ENCODE results near the gene MAST2.
"Not testable (repeated sequence)": the region's sequence is repeated elsewhere in the genome, so short reads cannot be mapped to it uniquely, and the experiment has no call there.

Gene MAST2

DNA sequence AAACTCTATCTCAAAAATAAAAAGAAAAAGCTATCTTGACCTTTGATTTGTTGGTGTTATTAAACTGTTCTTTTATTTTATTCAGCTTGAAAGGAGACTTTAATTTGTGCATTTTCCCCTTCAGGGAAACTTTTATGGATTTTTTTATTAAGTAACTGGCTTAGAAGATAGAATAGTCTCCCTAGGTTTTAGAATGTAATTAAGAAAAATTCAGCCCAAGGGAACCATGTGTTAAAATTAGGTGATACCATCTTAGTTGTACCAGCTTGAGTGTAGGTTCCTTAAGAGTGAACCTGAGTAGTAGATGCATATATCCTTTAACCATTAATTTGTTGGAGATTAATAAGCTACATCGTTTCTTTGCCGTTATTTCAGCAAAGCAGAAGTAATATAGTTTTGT is 11.4 kb downstream of the MAST2 start:
- no peak for DNase-seq (ENCODE audit: low spot score)

DNA sequence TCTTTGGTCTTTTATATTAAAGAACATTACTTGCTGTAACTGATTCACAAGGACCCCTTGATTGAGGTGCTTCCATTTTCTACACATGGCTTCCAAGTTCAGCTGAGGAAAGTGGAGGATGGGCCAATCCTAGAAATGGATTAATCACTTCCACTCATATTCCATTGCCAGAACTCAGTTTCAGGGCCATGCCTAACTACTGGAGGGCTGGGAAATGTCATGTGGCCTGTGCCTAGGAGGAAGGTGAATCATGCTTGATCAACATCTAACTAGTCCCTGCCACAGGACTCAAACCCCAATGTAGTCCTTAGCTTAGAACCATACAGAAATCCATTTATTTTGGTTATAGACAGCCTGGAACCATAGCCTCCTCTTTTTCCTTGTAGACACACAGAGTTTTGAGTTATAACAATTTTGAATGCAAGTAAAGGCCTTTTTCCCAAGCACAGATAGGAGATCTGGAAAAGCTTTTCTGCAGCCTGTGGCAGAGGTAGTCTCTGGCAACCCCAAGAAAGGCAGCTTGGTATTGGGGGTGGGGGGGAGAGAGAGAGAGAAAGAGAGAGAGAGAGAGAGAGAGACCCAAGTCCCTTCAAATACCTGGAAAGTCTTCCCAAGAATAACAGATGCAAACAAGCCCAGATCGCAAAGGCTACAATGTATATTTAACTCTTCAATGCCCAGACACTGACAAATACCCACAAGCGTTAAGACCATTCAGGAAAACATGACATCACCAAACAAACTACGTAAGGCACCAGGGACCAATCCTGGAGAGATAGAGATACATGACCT is 12.5 kb downstream of the MAST2 start:
- no peak for DNase-seq (ENCODE audit: low spot score)

DNA sequence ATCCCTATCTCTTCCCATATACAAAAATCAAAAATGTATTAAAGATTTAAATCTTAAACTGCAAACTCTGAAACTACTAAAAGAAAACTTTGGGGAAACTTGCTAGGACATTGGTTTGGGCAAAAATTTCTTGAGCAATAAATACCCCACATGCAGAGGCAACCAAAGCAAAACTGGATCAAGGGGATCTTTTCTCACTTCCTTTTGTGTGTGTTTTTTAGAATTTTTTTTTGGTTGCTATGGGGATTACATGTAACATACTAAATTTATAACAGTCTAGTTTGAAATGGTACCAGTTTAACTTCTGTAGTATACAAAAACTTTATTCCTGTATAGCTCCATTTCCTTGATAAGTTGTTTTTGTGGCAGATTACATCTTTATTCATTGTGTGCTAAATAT is 16.8 kb downstream of the MAST2 start:
- DNase-seq (ENCODE audit: low spot score), result no peak

DNA sequence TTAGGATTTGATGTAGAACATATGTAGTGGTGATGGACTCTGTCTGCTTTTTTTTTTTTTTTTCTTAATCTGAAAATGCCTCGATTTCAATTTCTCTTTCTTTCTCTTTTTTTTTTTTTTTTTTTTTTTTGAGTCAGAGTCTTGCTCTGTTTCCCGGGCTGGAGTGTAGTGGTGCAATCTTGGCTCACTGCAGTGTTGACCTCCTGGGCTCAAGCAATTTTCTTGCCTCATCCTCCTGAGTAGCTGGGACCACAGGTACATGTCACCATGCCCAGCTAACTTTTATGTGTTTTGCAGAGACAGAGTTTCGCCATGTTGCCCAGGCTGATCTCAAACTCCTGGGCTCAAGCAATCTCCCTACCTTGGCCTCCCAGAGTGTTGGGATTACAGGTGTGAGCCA is 17.4 kb downstream of the MAST2 start:
- no peak for DNase-seq (ENCODE audit: low spot score)

DNA sequence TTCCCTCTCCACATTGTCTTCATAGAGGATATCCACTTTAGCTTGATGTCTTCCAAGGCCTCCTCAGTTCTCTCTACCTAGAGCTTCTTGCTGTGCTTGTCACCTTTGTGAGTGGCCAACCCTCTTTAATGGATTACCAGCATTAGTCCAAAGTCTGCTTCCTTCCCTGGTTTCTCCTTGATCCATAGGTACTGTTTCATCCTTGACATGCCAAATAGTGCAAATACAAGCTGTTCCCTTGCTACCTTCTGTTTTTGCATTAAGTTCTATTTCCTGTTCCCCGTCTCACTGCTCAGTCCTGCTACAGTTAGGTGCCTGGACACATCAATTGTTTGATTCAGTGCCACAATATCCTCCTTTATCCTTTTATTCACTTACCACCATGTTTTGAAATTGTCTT is 19.2 kb downstream of the MAST2 start:
- DNase-seq (ENCODE audit: low spot score), result no peak

DNA sequence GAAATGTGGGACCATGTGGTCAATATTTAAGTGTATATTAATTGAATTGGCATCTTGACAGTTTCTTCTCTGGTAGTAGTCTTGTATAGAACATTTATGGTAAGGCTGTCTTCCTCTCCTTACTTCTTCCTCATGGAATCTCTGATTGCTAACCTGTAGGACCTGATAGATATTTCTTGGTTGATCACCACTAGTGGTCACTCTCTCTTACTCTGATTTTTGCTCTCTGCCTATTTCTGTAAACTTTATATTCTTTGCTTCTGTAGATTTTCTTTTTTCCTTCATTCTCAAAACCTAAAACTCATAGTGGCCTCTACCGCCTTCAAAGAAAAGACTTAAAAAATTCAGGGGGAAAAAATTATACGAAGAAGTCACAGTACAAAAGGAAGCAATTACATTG is 21.2 kb downstream of the MAST2 start:
- no peak for DNase-seq (ENCODE audit: low spot score)

DNA sequence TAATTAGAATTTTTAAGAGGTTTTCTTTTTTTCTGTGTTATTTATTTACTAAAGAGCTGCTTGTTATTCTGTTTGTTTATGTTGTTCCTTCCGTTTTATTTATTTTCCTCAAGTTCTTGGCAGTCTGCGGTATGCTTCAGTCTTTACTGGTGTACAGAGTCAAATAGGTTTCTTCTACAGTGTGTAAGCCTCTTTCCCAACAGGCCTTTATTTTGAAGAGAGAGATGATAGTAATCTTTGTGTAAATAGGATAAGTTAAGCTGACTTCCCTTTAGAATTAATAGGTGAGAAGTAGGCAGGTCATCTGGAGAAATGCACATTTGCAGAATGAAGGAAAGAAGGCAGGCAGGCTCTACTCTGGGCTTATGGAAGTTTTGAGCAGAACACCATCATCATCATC is 23.8 kb downstream of the MAST2 start:
- no peak for DNase-seq (ENCODE audit: low spot score)

DNA sequence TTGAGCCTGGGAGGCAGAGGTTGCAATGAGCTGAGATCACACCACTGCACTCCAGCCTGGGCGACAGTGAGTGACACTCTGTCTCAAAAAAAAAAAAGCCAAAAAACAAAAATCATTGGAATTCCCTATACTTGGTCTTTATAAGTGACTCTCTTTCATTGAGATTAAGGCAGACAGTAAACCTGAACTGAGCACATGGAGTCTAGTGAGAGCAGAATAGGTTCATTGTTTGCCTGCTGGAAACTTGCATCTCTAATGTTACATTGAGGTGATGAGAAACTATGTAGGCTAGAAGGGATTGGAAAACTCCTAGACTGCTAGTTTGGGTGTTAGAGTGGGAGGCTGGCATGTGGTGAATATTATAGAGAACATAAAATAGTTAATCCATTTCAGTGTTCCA is 25.4 kb downstream of the MAST2 start:
- DNase-seq (ENCODE audit: low spot score), result no peak

DNA sequence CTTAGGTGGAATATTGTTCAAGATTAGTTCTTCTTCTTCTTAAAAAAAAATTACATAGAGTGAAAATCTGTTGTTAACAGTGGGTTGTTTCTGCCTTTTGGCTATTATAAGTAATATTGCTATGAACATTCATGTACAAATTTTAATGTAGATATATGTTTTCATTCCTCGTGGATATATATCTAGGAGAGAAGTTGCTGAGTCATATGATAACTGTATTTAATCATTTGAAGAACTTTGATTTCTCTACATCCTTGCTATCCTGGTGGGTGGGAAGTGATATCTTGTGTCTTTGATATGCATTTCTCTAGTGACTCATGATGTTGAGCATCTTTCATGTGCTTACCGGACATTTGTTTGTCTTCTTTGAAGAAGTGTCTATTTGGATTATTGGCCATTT is 29.9 kb downstream of the MAST2 start:
- no peak for DNase-seq (ENCODE audit: low spot score)

DNA sequence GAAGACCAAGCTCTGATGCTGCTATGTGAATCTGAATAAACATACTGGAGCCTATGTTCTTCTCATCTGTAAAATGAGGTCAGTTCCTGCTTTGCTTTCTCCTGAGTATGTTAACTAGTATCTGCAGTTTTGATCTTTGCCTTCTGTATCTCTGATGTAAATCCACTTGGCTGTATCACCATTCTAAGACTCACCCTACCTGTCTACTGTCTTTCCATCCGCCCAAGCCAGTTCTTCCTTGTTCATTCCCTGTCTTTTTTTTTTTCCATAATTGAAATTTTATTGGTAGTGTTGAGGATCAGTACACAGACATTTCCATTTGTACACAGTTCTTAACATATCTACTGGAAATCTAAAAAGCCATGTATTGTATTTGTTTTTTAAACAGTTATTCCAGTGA is 31.3 kb downstream of the MAST2 start:
- DNase-seq (ENCODE audit: low spot score), result no peak

DNA sequence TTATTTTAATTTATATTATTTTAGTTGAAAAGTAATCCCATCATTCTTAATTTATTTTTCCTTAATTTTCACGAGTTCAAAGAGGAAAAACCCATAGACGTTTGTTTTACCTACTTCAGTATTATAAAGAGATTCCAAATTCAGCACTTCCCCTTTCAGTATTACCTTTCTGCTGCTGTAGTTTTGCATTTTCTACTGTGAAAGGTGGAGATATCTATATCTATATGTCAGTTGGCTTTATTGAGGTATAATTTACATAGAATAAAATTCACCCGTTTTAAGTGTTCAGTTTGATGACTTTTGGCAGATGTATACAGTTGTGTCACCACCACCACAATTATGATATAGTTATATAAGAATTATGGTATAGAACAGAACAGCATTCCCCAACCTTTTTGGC is 33.0 kb downstream of the MAST2 start:
- no peak for DNase-seq (ENCODE audit: low spot score)

DNA sequence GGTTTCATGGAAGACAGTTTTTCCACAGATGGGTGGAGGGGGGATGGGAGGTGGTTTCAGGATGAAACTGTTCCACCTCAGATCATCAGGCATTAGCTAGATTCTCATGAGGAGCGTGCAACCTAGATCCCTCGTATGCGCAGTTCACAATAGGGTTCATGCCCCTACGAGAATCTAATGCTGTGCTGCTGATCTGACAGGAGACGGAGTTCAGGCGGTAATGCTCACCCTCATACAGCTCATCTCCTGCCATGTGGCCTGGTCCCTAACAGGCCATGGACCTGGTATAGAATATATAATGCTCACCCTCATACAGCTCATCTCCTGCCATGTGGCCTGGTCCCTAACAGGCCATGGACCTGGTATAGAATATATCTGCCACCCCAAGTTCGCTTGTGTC is 33.4 kb downstream of the MAST2 start:
- not testable (repeated sequence) for DNase-seq (ENCODE audit: low spot score)

DNA sequence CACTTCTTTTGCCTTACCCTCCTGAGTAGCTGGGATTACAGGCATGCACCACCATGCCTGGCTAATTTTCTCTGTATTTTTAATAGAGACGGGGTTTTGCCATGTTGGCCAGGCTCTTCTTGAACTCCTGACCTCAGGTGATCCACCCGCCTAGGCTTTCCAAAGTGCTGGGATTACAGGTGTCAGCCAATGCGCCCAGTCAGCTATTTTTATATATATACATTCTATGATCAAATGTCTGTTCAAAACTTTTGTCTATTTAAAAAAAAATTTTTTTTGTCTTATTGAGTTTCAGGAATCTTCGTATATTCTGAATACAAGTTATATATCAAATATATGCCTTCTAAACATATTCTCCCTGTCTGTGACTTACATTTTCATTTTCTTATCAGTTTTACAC is 34.9 kb downstream of the MAST2 start:
- DNase-seq (ENCODE audit: low spot score), result not testable (repeated sequence)

DNA sequence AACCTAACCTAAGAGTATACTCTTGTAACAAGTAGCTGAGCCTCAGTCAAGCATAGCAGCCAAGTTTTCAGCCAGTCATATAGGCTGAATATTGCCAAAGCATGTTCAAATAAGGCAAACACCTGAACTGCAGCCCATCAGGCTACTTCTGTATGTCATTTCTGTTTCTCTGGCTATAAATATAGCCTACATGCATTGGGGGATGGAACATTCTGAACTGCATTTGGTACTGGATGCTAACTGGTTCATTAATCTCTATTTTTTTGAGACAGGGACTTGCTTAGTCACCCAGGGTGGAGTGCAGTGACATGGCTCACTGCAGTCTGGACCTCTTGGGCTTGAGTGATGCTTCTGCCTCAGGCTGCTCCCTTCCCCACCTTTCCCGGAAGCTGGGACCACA is 37.3 kb downstream of the MAST2 start:
- no peak for DNase-seq (ENCODE audit: low spot score)

DNA sequence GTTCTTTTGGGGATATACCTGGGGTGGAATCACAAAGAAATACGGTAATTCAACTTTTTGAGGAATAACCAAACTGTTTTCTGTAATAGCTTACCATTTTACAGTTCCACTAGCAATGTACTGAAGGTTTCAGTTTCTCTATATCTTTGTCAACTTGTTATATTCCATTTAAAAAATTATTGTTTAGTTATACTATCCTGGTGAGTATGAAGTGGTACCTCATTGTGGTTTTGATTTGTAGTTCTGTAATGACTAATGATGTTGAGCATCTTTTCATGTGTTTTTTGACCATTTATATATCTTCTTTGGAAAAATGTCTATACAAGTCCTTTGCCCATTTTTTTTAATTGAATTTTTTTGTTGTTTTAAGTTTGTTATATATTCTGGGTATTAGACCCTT is 39.4 kb downstream of the MAST2 start:
- DNase-seq (ENCODE audit: low spot score), result no peak

DNA sequence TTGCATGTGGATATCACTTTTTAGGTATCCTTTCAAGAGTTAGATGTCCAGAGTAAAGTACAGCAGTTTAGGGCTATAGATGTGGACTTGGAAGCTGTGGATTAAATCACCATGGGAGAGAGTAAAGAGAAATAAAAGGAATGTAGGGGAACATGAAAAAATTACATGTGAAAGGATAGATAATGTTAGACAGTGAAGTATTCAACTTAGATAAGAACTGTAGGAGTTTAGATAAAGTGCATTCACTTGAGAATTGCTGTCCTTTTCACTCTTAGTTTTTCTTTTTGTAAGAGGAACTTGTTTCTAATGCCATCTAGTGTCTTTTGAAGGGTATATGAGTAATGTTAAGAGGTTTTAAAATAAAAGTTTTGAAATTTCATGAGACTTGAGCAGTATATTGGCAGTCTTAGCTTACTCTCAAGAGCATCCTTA is 40.1 kb downstream of the MAST2 start:
- peak; percentile 52 for DNase-seq (ENCODE audit: low spot score)

DNA sequence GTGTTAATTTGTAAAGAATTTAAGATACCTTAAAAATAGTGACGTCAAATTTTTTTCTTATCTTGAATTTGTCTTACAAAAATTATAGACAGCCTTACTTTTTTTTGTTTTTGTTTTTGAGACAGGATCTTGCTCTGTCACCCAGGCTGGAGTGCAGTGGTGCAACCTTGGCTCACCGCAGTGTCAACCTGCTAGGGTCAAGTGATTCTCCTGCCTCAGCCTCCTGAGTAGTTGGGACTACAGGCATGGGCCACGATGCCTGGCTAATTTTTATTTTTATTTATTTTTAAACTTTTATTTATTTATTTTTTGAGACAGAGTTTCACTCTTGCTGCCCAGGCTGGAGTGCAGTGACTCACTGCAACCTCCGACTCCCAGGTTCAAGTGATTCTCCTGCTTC is 40.6 kb downstream of the MAST2 start:
- not testable (repeated sequence) for DNase-seq (ENCODE audit: low spot score)

DNA sequence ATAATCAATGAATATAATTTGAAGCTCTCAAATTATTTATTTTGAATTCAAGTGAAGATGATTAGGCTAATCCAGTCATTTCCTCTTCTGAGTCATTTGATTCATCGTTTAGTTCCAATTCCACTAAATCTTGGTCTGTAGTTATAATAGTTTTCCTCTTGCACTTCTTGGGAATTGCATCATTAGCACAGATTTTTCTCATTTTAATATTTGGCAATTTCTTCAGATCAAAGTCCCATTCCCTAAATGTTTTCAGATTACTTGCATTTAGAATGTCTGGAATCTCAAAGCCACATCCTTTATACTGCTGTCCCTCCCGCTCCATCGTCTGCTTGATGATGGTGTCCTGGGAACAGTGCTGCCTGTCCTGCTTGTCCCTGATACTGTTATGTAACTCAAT is 43.5 kb downstream of the MAST2 start:
- no peak for DNase-seq (ENCODE audit: low spot score)

DNA sequence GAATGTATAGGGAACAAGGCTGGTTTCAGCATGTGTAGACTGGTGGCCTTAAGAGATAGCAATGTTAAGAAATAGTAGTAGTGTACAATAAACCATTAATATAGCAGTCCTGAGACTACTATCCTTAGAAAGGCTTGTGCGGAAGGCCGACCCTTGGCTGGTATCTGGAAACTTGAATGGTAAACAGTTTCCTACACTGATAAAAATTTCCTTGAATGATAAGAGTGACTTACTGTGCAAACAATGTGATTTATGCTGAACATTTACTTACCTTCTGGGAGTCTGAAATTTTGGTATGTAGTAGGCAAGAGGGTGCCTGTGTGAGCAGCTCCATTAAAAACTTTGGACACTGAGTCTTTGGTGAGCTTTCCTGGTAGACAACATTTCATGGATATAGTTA is 44.7 kb downstream of the MAST2 start:
- DNase-seq (ENCODE audit: low spot score), result no peak

DNA sequence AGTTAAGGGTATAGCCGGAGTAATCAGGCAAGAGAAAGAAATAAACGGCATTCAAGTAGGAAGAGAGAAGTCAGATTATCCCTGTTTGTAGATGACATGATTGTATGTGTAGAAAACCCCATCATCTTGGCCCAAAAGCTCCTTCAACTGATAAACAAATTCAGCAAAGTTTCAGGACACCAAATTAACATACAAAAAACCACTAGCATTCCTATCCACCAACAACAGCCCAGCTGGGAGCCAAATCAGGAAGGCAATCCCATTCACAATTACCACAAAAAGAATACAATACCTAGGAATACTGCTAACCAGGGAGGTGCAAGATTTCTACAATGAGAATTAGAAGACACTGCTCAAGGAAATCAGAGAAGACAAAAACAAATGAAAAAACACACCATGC is 45.3 kb downstream of the MAST2 start:
- no peak for DNase-seq (ENCODE audit: low spot score)

DNA sequence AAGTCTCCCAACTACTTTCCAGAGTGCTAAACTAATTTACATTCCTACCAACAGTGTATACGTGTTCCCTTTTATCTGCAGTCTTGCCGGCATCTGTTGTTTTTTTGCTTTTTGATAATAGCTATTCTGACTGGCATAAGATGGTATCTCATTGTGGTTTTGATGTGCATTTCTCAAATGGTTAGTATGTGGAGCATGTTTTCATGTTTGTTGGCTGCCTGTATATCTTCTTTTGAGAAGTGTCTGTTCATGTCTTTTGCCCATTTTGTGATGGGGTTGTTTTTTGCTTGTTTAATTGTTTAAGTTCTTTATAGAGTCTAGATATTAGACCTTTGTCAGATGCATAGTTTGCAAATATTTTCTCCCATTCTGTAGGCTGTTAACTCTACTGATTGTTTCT is 46.6 kb downstream of the MAST2 start:
- DNase-seq (ENCODE audit: low spot score), result no peak

DNA sequence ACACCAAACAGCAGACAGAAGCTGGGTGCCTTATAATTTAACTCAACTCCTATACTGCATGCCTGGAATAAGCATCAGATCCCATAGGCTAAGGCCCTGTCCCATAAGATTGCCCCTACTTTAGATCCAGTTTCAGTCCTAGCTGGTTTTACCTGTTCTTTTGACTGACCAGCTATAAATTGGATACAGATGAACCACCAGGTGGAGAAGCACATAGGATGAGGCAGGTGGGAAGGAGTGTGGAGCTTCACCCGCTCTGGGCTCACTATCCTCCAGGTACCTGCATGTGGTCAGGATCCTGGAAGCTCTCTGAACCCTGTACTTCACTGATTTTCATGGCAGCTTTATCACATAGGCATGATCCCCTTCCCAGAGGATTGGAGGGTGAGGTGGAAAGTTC is 51.3 kb downstream of the MAST2 start:
- no peak for DNase-seq (ENCODE audit: low spot score)

DNA sequence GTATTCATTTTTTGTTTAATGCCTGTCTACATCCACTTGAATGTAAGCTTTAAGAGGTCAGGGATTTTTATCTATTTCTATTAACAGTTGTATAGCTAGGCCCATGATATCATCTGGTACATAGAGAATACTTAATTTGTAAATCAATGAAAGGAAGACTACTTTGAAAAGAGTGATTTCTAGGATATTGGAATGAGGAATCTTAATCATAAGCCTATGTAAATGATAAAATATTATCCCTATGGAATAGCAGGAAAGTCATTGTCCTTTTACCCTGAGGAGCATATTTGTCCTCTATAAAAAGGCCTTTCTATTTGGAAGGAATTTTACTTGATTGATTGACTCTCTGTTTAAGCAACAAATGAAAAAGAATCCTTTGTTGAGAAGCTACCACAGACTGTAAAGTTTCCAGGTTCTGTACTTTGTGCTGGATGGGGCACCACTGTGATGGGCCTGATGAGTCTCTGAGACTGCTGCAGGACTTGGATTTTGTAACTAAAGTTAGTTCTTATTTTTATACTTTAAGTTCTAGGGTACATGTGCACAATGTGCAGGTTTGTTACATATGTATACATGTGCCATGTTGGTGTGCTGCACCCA is 53.8 kb downstream of the MAST2 start:
- DNase-seq (ENCODE audit: low spot score), result no peak

Data from SW480 (cell line).